NCI-H146 treated with DMSO at 0.1 percent for 48 hours (cell line): ENCODE measurements around the gene LIPA.

Experiments
- DNase-seq: peaks from one replicate; lab custom pipeline; 2025; ENCODE audit not compliant: unreplicated experiment; lab: John Stamatoyannopoulos, UW

Gene LIPA

GRCh38 chr10:89241486-89242344 is 9.9 kb downstream of the LIPA start:
- no peak for DNase-seq

GRCh38 chr10:89241026-89241425 is 10.5 kb downstream of the LIPA start:
- no peak for DNase-seq

GRCh38 chr10:89240519-89240918 is 11.1 kb downstream of the LIPA start:
- DNase-seq, result no peak

GRCh38 chr10:89238956-89239644 is 12.5 kb downstream of the LIPA start:
- DNase-seq, result no peak

GRCh38 chr10:89237849-89238248 is 13.7 kb downstream of the LIPA start:
- DNase-seq, result no peak

- DNase-seq, result no peak
Measured at GRCh38 chr10:89236226-89236797, 15.3 kb downstream of the LIPA start.

GRCh38 chr10:89235073-89235798 is 16.3 kb downstream of the LIPA start:
- DNase-seq, result no peak

- DNase-seq, result no peak
Measured at GRCh38 chr10:89233033-89233432, 18.5 kb downstream of the LIPA start.

GRCh38 chr10:89228962-89229361 is 22.6 kb downstream of the LIPA start:
- DNase-seq, result no peak

GRCh38 chr10:89228146-89228545 is 23.4 kb downstream of the LIPA start:
- no peak for DNase-seq

GRCh38 chr10:89226891-89227290 is 24.7 kb downstream of the LIPA start:
- no peak for DNase-seq

GRCh38 chr10:89224739-89225443 is 26.7 kb downstream of the LIPA start:
- DNase-seq, result no peak

- no peak for DNase-seq
Measured at GRCh38 chr10:89221919-89222318, 29.7 kb downstream of the LIPA start.

- DNase-seq, result no peak
Measured at GRCh38 chr10:89219513-89220218, 31.9 kb downstream of the LIPA start.

- peak; percentile 30 for DNase-seq
Measured at GRCh38 chr10:89217057-89217990, 34.3 kb downstream of the LIPA start.

GRCh38 chr10:89216056-89216455 is 35.5 kb downstream of the LIPA start:
- DNase-seq, result no peak

- no peak for DNase-seq
Measured at GRCh38 chr10:89215511-89215910, 36.1 kb downstream of the LIPA start.

- DNase-seq, result no peak
Measured at GRCh38 chr10:89214566-89215165, 36.9 kb downstream of the LIPA start.
